HG02571 (cell line): Measurements from ENCODE around the gene VWA2.

ENCODE experiments used
- ATAC-seq: cut with Tn5 transposase; IDR thresholded peaks from one replicate; pipeline ENCODE4 v1.9.1; 2021; ENCODE audit warnings: mild to moderate bottlenecking, moderate library complexity; ENCODE audit not compliant: unreplicated experiment

Gene VWA2

GRCh38 chr10:114337510-114338462 lies 98.7 kb downstream of the VWA2 start:
- ATAC-seq = no peak

- ATAC-seq = no peak
Observed at GRCh38 chr10:114340816-114341215, 101.8 kb downstream of the VWA2 start.
